HUES48 (cell line): ENCODE data around the gene MKNK1.

Experiments used
- H3K27ac ChIP-seq: one replicate; pipeline ENCODE4 v1.7.0; 2013; ENCODE audit warnings: low read depth, low read length, inconsistent platforms
- H3K27me3 ChIP-seq: 2 replicates; pipeline ENCODE4 v1.6.1; 2013; ENCODE audit warnings: mild to moderate bottlenecking, low read length; ENCODE audit not compliant: control insufficient read depth, insufficient read depth
- H3K36me3 ChIP-seq: 2 replicates; pipeline ENCODE4 v1.6.1; 2013; ENCODE audit warnings: low read length; ENCODE audit not compliant: control insufficient read depth, insufficient read depth
- H3K4me1 ChIP-seq: 2 replicates; pipeline ENCODE4 v1.6.1; 2013; ENCODE audit warnings: mild to moderate bottlenecking, low read length; ENCODE audit not compliant: control insufficient read depth, insufficient read depth
- H3K4me3 ChIP-seq: 2 replicates; pipeline ENCODE4 v1.5.1; 2013; ENCODE audit warnings: mild to moderate bottlenecking, low read depth, low read length
- H3K9ac ChIP-seq: 2 replicates; pipeline ENCODE4 v1.6.1; 2013; ENCODE audit warnings: mild to moderate bottlenecking, low read depth, low read length, moderate library complexity
- H3K9me3 ChIP-seq: 2 replicates; pipeline ENCODE4 v1.6.1; 2013; ENCODE audit warnings: low read length; ENCODE audit not compliant: control insufficient read depth, insufficient read depth

MKNK1 gene

GRCh38 chr1:46594063-46594462 is 10.0 kb downstream of the MKNK1 start:
- no peaks in the 10 kb centered on the region for H3K9me3 ChIP-seq
- H3K9ac ChIP-seq, result no peak overlapping the region
- H3K36me3 ChIP-seq, result peaks cover 23% of the 10 kb centered on the region
- H3K4me3 ChIP-seq, result no peak overlapping the region
- no peak overlapping the region for H3K27ac ChIP-seq
- no peaks in the 10 kb centered on the region for H3K27me3 ChIP-seq
- H3K4me1 ChIP-seq, result no peaks in the 10 kb centered on the region

GRCh38 chr1:46592823-46593222 is 11.2 kb downstream of the MKNK1 start:
- peaks cover 23% of the 10 kb centered on the region for H3K36me3 ChIP-seq

GRCh38 chr1:46589529-46589928 is 14.5 kb downstream of the MKNK1 start:
- Histone ChIP-seq H3K4me3 (no peak overlapping the region), H3K36me3 (peaks cover 23% of the 10 kb centered on the region), H3K27ac (no peak overlapping the region), H3K4me1 (no peaks in the 10 kb centered on the region), H3K9ac (no peak overlapping the region), H3K9me3 (no peaks in the 10 kb centered on the region), H3K27me3 (no peaks in the 10 kb centered on the region)

More at GRCh38 chr1:46592823-46593222, 11.2 kb downstream of the MKNK1 start:
- Histone ChIP-seq H3K9me3 (no peaks in the 10 kb centered on the region), H3K4me1 (no peaks in the 10 kb centered on the region), H3K4me3 (no peak overlapping the region), H3K27me3 (no peaks in the 10 kb centered on the region), H3K9ac (no peak overlapping the region), H3K27ac (no peak overlapping the region)

GRCh38 chr1:46587069-46587468 is 17.0 kb downstream of the MKNK1 start:
- Histone ChIP-seq H3K36me3 (peaks cover 10% of the 10 kb centered on the region), H3K4me1 (peaks cover 2% of the 10 kb centered on the region; the same call in 1 of the 2 replicates), H3K4me3 (no peak overlapping the region), H3K27me3 (no peaks in the 10 kb centered on the region), H3K9me3 (no peaks in the 10 kb centered on the region), H3K27ac (no peak overlapping the region), H3K9ac (no peak overlapping the region)

- Histone ChIP-seq H3K36me3 (peaks cover 5% of the 10 kb centered on the region), H3K4me1 (peaks cover 4% of the 10 kb centered on the region; the same call in 1 of the 2 replicates), H3K9ac (no peak overlapping the region), H3K4me3 (no peak overlapping the region), H3K27me3 (no peaks in the 10 kb centered on the region), H3K9me3 (no peaks in the 10 kb centered on the region), H3K27ac (no peak overlapping the region)
Measured at GRCh38 chr1:46585312-46585938, 18.6 kb downstream of the MKNK1 start.

- H3K27ac ChIP-seq, result no peak overlapping the region
- H3K27me3 ChIP-seq, result no peaks in the 10 kb centered on the region
- H3K4me3 ChIP-seq, result no peak overlapping the region
- H3K4me1 ChIP-seq, result peaks cover 4% of the 10 kb centered on the region; the same call in 1 of the 2 replicates
- H3K9ac ChIP-seq, result no peak overlapping the region
- peaks cover 8% of the 10 kb centered on the region for H3K36me3 ChIP-seq
- H3K9me3 ChIP-seq, result no peaks in the 10 kb centered on the region
Measured at GRCh38 chr1:46583494-46583893, 20.6 kb downstream of the MKNK1 start.

GRCh38 chr1:46582972-46583371 is 21.1 kb downstream of the MKNK1 start:
- Histone ChIP-seq H3K9me3 (no peaks in the 10 kb centered on the region), H3K4me3 (no peak overlapping the region), H3K36me3 (peaks cover 8% of the 10 kb centered on the region), H3K9ac (no peak overlapping the region), H3K4me1 (peaks cover 4% of the 10 kb centered on the region; the same call in 1 of the 2 replicates), H3K27me3 (no peaks in the 10 kb centered on the region), H3K27ac (no peak overlapping the region)

GRCh38 chr1:46581681-46582455 is 22.2 kb downstream of the MKNK1 start:
- no peak overlapping the region for H3K27ac ChIP-seq
- no peaks in the 10 kb centered on the region for H3K9me3 ChIP-seq
- no peaks in the 10 kb centered on the region for H3K27me3 ChIP-seq
- peaks cover 4% of the 10 kb centered on the region; the same call in 1 of the 2 replicates for H3K4me1 ChIP-seq
- H3K4me3 ChIP-seq, result no peak overlapping the region
- H3K9ac ChIP-seq, result no peak overlapping the region
- H3K36me3 ChIP-seq, result peaks cover 8% of the 10 kb centered on the region

- H3K9ac ChIP-seq, result no peak overlapping the region
- H3K4me1 ChIP-seq, result peaks cover 13% of the 10 kb centered on the region; the same call in 1 of the 2 replicates
- H3K27me3 ChIP-seq, result no peaks in the 10 kb centered on the region
- no peaks in the 10 kb centered on the region for H3K9me3 ChIP-seq
- peaks cover 8% of the 10 kb centered on the region for H3K36me3 ChIP-seq
- H3K27ac ChIP-seq, result no peak overlapping the region
- no peak overlapping the region for H3K4me3 ChIP-seq
Measured at GRCh38 chr1:46580140-46580903, 23.7 kb downstream of the MKNK1 start.

- Histone ChIP-seq H3K36me3 (peaks cover 8% of the 10 kb centered on the region), H3K27ac (no peak overlapping the region), H3K4me3 (no peak overlapping the region), H3K27me3 (no peaks in the 10 kb centered on the region), H3K9ac (no peak overlapping the region), H3K4me1 (peaks cover 16% of the 10 kb centered on the region; the same call in 1 of the 2 replicates), H3K9me3 (no peaks in the 10 kb centered on the region)
Measured at GRCh38 chr1:46577671-46578070, 26.4 kb downstream of the MKNK1 start.
